Brain microvascular endothelial cell (primary cell): ENCODE results near the gene ITGB2.

ENCODE experiments used
- DNase-seq: peaks from one replicate; pipeline ENCODE4 v3.0.0-alpha.2; 2020
- H3K27ac ChIP-seq: fragments of 250-450 bp; sonication (Bioruptor Pico); 2 replicates; pipeline ENCODE4 v1.5.1; 2020; ENCODE audit warnings: mild to moderate bottlenecking, moderate library complexity
- H3K27me3 ChIP-seq: fragments of 250-450 bp; sonication (Bioruptor Pico); replicated peaks from 2 replicates; pipeline ENCODE4 v1.5.1; 2020; ENCODE audit warnings: mild to moderate bottlenecking
- H3K36me3 ChIP-seq: fragments of 250-450 bp; sonication (Bioruptor Pico); replicated peaks from 2 replicates; pipeline ENCODE4 v1.5.1; 2020; ENCODE audit warnings: mild to moderate bottlenecking
- H3K4me3 ChIP-seq: 2 replicates; pipeline ENCODE4 v1.5.1; 2011; ENCODE audit warnings: low read depth, mild to moderate bottlenecking, control low read depth, low read length, moderate library complexity
- CTCF ChIP-seq: IDR thresholded peaks from 2 replicates; pipeline ENCODE4 v1.5.1; 2011; ENCODE audit warnings: low read depth, mild to moderate bottlenecking, moderate library complexity, low read length, control low read depth, inconsistent platforms; ENCODE audit errors: missing control alignments
- in situ Hi-C: cut with HindIII; loops from 2 replicates; pipeline ENCODE4 v1.10.0; 2017; ENCODE audit warnings: low sequenced_read_pairs, low pct_ligation_motif_present

Gene ITGB2

GRCh38 chr21:44923480-44924084, 2.9 kb upstream of the ITGB2 start:
- in situ Hi-C loops, result no loop called here
- Histone ChIP-seq H3K27me3 (peaks cover 63% of the 10 kb centered on the region), H3K4me3 (no peak overlapping the region), H3K27ac (no peak overlapping the region), H3K36me3 (no peaks in the 10 kb centered on the region)
- TF ChIP-seq CTCF, result no peak
- DNase-seq, result no peak

- no peak for DNase-seq
- H3K27ac ChIP-seq, result no peak overlapping the region
- H3K4me3 ChIP-seq, result no peak overlapping the region
- peaks cover 77% of the 10 kb centered on the region for H3K27me3 ChIP-seq
- no peaks in the 10 kb centered on the region for H3K36me3 ChIP-seq
- in situ Hi-C loops, result no loop called here
- no peak for TF ChIP-seq CTCF
Measured at GRCh38 chr21:44921928-44922327, 1.2 kb upstream of the ITGB2 start.

GRCh38 chr21:44919913-44920693, 596 bp downstream of the ITGB2 start:
- Histone ChIP-seq H3K4me3 (no peak overlapping the region), H3K27ac (no peak overlapping the region), H3K27me3 (peaks cover 69% of the 10 kb centered on the region), H3K36me3 (no peaks in the 10 kb centered on the region)
- DNase-seq, result no peak
- no peak for TF ChIP-seq CTCF
- in situ Hi-C loops, result no loop called here

DNA sequence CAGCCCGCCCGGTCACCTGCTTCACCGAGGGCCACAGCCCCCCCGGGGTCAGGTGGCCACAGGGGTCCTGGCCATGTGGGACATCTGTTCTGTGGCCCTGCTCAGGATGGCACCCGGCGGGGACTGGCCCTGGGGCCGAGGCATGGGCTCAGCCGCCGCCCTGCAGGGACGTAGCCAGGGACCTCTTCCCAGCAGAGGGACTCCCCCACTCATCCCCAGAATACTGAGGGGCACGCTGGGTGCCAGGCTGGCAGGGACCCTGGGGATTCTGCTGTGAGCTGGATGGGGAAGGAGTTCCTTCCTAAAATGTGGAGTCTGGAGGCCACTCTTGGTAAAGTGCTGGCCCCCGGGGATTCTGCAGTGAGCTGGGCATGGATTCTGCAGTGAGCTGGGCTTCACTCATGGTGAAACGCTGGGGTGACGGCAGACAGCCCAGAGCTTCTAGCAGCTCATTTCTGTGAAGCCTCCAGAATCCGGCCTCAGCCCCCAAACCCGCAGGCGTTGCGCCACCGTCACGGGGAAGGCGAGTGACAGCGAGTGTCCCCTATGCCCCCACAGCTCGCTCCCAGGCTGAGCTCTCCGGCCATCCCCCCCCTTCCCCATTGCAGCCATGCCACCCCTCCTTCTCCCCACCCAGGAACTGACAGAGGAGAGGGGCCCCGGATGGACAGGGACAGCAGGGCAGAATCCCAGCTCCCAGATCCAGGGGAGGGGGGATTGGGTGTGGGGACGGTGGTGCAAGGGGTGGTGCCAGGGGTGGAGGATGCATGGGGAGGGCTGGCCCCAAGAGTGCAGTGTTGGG, 1.4 kb downstream of the ITGB2 start:
- DNase-seq, result no peak
- Histone ChIP-seq H3K27me3 (peaks cover 64% of the 10 kb centered on the region), H3K4me3 (no peak overlapping the region), H3K27ac (no peak overlapping the region), H3K36me3 (no peaks in the 10 kb centered on the region)
- in situ Hi-C loops, result no loop called here
- no peak for TF ChIP-seq CTCF

GRCh38 chr21:44918581-44919033, 2.1 kb downstream of the ITGB2 start:
- DNase-seq, result no peak
- in situ Hi-C loops, result no loop called here
- H3K4me3 ChIP-seq, result no peak overlapping the region
- peaks cover 57% of the 10 kb centered on the region for H3K27me3 ChIP-seq
- H3K27ac ChIP-seq, result no peak overlapping the region
- no peak for TF ChIP-seq CTCF
- no peaks in the 10 kb centered on the region for H3K36me3 ChIP-seq
